Measurements from ENCODE around the gene ZRANB3.

DNA sequence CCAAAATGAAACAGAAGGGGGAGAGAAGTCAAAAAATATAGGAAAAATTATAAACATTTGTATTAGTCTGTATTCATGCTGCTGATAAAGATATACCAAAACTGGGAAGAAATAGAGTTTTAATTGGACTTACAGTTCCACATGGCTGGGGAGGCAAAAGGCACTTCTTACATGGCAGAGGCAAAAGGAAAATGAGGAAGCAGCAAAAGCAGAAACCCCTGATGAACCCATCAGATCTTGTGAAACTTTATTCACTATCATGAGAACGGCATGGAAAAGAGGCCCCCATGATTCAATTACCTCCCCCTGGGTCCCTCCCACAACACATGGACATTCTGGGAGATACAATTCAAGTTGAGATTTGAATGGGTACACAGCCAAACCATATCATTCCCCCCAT lies 79.1 kb downstream of the ZRANB3 start:
- TF ChIP-seq, protein P1, sequence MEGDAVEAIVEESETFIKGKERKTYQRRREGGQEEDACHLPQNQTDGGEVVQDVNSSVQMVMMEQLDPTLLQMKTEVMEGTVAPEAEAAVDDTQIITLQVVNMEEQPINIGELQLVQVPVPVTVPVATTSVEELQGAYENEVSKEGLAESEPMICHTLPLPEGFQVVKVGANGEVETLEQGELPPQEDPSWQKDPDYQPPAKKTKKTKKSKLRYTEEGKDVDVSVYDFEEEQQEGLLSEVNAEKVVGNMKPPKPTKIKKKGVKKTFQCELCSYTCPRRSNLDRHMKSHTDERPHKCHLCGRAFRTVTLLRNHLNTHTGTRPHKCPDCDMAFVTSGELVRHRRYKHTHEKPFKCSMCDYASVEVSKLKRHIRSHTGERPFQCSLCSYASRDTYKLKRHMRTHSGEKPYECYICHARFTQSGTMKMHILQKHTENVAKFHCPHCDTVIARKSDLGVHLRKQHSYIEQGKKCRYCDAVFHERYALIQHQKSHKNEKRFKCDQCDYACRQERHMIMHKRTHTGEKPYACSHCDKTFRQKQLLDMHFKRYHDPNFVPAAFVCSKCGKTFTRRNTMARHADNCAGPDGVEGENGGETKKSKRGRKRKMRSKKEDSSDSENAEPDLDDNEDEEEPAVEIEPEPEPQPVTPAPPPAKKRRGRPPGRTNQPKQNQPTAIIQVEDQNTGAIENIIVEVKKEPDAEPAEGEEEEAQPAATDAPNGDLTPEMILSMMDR (conservative IDR thresholded peaks at IDR 0.05) = no peak
- no peak for TF ChIP-seq EZH2 (IDR thresholded peaks at IDR 0.05; ENCODE audit: low read depth)
